GM18867 (cell line): ENCODE measurements around the gene PRAMEF11.
"Not testable (repeated sequence)": the region's sequence is repeated elsewhere in the genome, so short reads cannot be mapped to it uniquely, and the experiment has no call there.

Source experiments
- ATAC-seq: cut with Tn5 transposase; IDR thresholded peaks from one replicate; pipeline ENCODE4 v1.9.1; 2021; ENCODE audit warnings: mild to moderate bottlenecking, moderate library complexity; ENCODE audit not compliant: unreplicated experiment

PRAMEF11 gene

GRCh38 chr1:12831310-12831709 is at the start of gene PRAMEF11:
PRAMEF11 (minus strand) TSS chr1:12831410; CDS start chr1:12828789, 2,621 bp downstream.
- not testable (repeated sequence) for ATAC-seq

- ATAC-seq, result not testable (repeated sequence)
Observed at GRCh38 chr1:12878453-12878852, 47.2 kb upstream of the PRAMEF11 start.

DNA sequence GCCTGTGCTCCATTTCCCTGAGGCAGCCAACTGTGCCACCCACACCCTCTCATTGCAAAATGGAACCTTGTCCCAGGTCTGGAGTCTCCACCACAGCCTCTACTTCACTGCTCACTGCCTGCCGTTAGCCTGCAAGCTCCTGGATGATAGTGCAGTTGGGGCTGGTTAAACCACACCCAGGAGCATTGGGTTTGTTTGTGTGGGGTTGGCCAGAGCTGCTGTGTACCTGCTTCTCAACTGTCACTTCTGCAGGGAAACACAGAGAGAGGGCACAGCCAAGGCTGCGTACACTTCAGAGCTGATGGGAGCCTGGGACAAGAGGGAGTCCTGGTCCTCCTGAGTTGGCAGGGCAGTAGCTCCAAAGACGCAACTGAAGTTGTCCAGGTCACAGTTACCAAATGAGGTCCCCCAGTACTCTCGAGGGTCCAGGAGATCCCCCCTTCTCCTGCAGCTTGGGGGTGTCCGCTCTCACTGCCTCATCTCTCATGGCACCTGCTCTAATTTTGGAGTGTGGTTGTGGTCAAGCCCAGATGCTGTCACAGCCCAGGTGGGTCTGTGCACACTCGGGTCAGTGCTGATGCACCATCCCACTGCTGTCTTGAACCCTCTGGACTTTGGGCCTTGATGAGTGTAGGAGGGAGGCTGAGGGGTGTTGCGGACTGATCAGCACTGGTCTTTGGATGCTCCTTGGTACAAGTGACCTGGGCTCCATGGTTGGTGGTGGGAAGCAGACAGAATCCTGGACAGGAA is 32.1 kb upstream of the PRAMEF11 start:
- not testable (repeated sequence) for ATAC-seq

- not testable (repeated sequence) for ATAC-seq
Observed at GRCh38 chr1:12856786-12857185, 25.6 kb upstream of the PRAMEF11 start, which contains the start of gene PRAMEF2. PRAMEF2 (plus strand) TSS chr1:12857086; CDS start chr1:12859010, 1,924 bp downstream.

- no peak for ATAC-seq
Observed at GRCh38 chr1:12851779-12852178, 20.6 kb upstream of the PRAMEF11 start.

- ATAC-seq, result not testable (repeated sequence)
Observed at GRCh38 chr1:12848620-12849019, 17.4 kb upstream of the PRAMEF11 start, which contains the start of gene HNRNPCL1. HNRNPCL1 (minus strand) TSS chr1:12848720; CDS start chr1:12848289, 431 bp downstream.

DNA sequence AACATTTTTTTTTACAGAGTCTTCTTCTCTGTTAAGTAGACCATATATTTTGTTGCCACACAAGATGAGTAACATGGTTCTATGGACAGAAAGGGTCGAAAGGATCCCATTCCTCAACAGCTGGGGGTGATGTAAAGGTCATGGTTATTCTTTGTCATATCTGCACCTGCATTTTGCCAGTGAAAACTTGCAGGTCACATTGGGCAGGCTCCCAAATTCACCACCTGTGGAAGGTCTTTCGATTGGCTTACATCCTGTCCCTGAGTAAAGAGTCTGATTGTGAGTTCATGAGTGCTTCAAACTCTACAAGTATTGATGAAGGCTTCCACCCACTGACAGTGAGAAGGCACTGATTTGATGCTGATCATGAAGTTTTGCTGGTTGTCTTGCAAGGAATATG is 2.0 kb upstream of the PRAMEF11 start:
- not testable (repeated sequence) for ATAC-seq

GRCh38 chr1:12819061-12819460 is 12.1 kb downstream of the PRAMEF11 start:
- ATAC-seq, result not testable (repeated sequence)

DNA sequence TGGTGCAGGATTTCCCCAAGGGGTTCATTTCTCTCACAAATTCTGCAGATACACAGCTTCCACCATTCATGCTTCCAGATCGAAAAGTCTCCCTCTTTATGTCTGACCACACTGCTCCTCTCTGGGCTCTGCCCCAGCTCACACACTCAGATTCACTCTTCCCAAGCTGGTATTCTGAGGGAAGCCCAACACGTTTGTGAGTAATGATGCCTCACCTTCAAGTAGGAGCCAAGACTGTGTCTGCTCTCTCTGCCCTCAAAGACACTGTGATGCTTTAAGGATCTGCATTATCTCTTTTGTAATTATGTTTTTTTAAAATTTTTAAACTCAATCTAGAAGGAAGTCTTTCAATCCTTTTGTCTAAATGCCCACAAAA is 19.8 kb downstream of the PRAMEF11 start:
- no peak for ATAC-seq

DNA sequence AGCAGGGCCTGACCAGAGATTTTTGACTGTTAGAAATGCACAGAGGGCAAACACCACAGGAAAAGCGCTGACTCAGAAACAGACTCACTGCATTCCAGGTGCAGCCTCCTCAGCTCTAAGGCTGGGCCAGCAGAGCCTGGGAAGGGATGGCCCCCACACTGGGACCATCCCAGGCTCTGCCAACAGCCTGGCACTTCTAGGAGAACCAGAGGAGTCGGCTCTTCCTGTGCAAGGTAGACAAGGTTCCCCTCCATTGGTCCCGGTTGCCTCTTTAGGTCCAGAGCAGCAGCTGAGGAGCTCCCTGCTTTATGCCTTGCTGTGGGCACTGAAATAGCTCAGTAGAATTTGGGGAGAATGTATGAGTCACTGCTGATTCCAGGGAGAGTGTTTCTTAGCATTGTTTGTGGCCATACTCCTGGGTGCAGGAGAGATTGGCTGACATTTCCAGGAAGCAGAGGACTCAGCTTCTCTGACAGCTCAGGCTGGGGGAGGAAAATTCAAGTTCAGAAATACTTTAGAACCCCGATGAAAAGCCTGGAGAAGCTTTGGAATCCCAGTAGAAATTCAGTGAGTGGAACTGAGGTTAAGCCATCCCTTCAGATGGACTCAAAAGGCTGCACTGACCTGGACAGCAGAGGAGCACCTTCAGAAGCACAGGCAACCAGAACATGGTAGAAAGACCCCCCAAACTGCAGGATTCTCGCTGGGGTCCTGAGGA is 20.4 kb downstream of the PRAMEF11 start:
- no peak for ATAC-seq

- ATAC-seq, result no peak
Observed at GRCh38 chr1:12809933-12810332, 21.3 kb downstream of the PRAMEF11 start.

DNA sequence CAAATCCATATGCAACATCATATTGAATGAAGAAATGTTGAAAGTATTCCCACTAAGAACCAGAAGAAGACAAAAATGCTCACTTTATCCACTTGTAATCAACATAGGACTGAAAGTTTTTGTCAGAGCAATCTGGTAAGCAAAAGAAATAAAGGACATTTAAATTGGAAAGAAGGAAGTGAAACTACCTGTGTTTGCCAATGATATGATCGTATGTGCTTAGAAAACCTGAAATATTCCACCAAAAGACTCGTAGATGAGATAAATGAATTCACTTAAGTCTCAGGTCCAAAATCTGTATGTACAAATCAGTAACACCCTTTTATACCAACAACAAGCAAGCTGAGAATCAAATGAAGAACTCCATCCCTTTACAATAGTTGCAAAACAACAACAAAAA is 31.5 kb downstream of the PRAMEF11 start:
- ATAC-seq, result no peak

- no peak for ATAC-seq
Observed at GRCh38 chr1:12798911-12799310, 32.3 kb downstream of the PRAMEF11 start.

- not testable (repeated sequence) for ATAC-seq
Observed at GRCh38 chr1:12791097-12791496, 40.1 kb downstream of the PRAMEF11 start, which contains the start of gene PRAMEF1. PRAMEF1 (plus strand) TSS chr1:12791397; CDS start chr1:12793228, 1,831 bp downstream.

- not testable (repeated sequence) for ATAC-seq
Observed at GRCh38 chr1:12784729-12785128, 46.5 kb downstream of the PRAMEF11 start.

GRCh38 chr1:12783783-12784182 is 47.4 kb downstream of the PRAMEF11 start:
- ATAC-seq, result not testable (repeated sequence)

GRCh38 chr1:12781488-12781887 is 49.7 kb downstream of the PRAMEF11 start:
- not testable (repeated sequence) for ATAC-seq

- ATAC-seq, result no peak
Observed at GRCh38 chr1:12778907-12779306, 52.3 kb downstream of the PRAMEF11 start.

DNA sequence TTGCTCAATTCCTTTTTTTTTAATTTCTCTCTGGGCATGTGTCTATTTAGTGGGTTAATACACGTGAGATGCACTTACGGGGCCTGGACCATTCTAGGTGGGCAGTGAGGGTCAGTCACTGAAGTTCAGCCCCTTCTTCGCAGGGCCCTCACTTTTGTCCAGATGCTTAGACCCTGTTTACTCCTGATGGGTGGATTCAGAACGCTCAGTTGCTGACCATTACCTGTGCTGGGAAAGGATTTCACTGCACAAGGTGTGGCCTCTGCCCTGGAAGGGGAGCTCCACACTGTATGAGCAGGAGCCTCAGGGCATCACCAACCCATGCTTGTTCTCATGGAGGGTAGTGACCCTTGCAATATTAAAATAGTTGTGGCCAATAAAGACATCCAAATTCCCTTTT is 53.1 kb downstream of the PRAMEF11 start:
- ATAC-seq, result no peak

- no peak for ATAC-seq
Observed at GRCh38 chr1:12776801-12777557, 54.2 kb downstream of the PRAMEF11 start.

DNA sequence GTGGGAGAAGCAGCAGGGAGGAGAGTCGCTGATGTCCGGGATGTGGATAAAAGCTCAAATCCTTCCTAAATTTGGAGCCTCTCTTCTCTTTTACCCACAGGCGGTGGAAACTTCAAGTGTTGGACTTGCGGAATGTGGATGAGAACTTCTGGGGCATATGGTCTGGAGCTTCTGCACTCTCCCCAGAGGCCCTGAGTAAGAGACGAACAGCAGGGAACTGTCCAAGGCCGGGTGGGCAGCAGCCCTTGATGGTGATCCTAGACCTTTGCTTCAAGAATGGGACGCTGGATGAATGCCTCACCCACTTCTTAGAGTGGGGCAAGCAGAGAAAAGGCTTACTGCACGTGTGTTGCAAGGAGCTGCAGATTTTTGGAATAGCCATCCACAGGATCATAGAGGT is 55.8 kb downstream of the PRAMEF11 start:
- ATAC-seq, result no peak
